Transverse colon (tissue), 4 donors: Measurements from ENCODE around the gene ATP9B. TPM values are rescaled to one million over a fixed set of nuclear protein-coding genes. Genes with fewer than 3 reads are reported as not detected.

ENCODE experiments used
- DNase-seq: peaks from one replicate; pipeline ENCODE4 v3.0.0-alpha.2; 2019
- H3K27ac ChIP-seq, 4 donors: fragments of 200-600 bp; sonication (generic); 2 replicates each; pipeline ENCODE4 v1.5.1; 2016 to 2018; ENCODE audit warnings: inconsistent platforms in 4 of 4
- H3K27me3 ChIP-seq: fragments of 200-600 bp; sonication (generic); 2 replicates; pipeline ENCODE4 v1.5.1; 2017; ENCODE audit warnings: inconsistent platforms
- H3K36me3 ChIP-seq, 4 donors: fragments of 200-600 bp; sonication (generic); 2 replicates each; pipeline ENCODE4 v1.5.1; 2017 to 2019; ENCODE audit warnings: inconsistent platforms in 4 of 4
- H3K4me1 ChIP-seq, 4 donors: fragments of 200-600 bp; sonication (generic); 2 replicates each; pipeline ENCODE4 v1.5.1; 2017 to 2020; ENCODE audit warnings: inconsistent platforms in 4 of 4
- H3K4me3 ChIP-seq, 4 donors: fragments of 200-600 bp; sonication (generic); 1 replicate in 1 of 4; 2 replicates in 3 of 4; pipeline versions ENCODE4 v1.5.1 to v1.6.1; 2017 to 2019; ENCODE audit warnings: inconsistent platforms in 4 of 4
- H3K9me3 ChIP-seq, 2 donors: fragments of 200-600 bp; sonication (generic); 2 replicates each; pipeline ENCODE4 v1.5.1; 2017 to 2019; ENCODE audit warnings: inconsistent platforms in 2 of 2
- EP300 ChIP-seq: sonication (generic); formaldehyde crosslinking; IDR thresholded peaks from one replicate; pipeline ENCODE4 v1.6.1; 2017; ENCODE audit warnings: antibody characterized with exemption, low read depth
- POLR2A ChIP-seq: fragments of 450-650 bp; IDR thresholded peaks from one replicate; pipeline ENCODE4 v1.6.1; 2016; ENCODE audit warnings: antibody characterized with exemption, mild to moderate bottlenecking, moderate library complexity
- POLR2AphosphoS5 ChIP-seq, 3 donors: sonication (generic); formaldehyde crosslinking; IDR thresholded peaks; one replicate each; pipeline ENCODE4 v1.6.1; 2016; ENCODE audit warnings: antibody characterized with exemption in 3 of 3
- WGBS, 2 donors: methylation state at CpG; one replicate each; pipeline ENCODE4 v1.1.5; 2018; ENCODE audit warnings: low coverage in 1 of 2; 5-methylcytosine and 5-hydroxymethylcytosine counted together
- in situ Hi-C, 4 donors: fragments of 200-750 bp; cut with MboI; loops; one replicate each; pipeline versions ENCODE4 v1.15.0 to v1.15.1; 2017; ENCODE audit warnings: low sequenced_read_pairs in 3 of 4, low pct_ligation_motif_present in 1 of 4, low pct_unique_long_range_greater_than_20kb in 1 of 4
- intact Hi-C: fragments of 100-400 bp; cut with DNase I; formaldehyde crosslinking; loops from one replicate; pipeline ENCODE4 v1.15.1; 2023; ENCODE audit warnings: low total_unique reads
- total RNA-seq, 4 donors: library from RNA; depleted of rRNA; stranded (reverse); fragments of >200 nt; gene quantifications; one replicate each; pipeline ENCODE4 v1.1.0, GENCODE V29; 2016
- TF ChIP-seq, protein P1 (sequence below), 5 experiments: fragments of 200-600 bp in 3 of 5; fragments of 450-650 bp in 2 of 5; sonication (generic) in 3 of 5; IDR thresholded peaks; 1 replicate in 2 of 5; 2 replicates in 3 of 5; pipeline ENCODE4 v1.5.1; 2016 to 2017; ENCODE audit warnings: antibody characterized with exemption in 5 of 5, inconsistent platforms in 3 of 5, mild to moderate bottlenecking in 2 of 5, moderate library complexity in 1 of 5

ATP9B gene
- total RNA-seq, 4 donors from 2014 or later = 36.3 to 70.3 (median 41.6) TPM

DNA sequence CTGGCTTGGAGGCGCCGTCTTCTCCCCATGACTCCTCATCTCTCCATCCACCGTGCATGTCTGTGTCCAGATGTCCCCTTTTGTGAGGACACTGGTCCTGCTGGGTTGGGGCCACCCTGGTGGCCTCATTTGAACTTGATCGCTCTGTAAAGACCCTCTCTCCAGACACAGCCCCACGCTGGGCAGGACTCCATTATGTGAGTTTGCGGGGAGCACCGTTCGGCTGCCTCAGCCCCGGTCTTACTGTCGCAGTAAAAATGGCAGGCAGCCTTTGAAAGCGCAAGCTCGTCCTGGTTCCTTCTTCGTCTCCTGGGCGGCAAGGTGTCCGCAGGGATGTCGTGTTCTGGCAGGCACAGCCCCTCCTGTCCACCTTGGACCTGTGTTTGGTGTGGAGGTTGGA, 344.2 kb downstream of the ATP9B start:
- Histone ChIP-seq H3K27ac (no peak overlapping the region), H3K27me3 (no peaks in the 10 kb centered on the region), H3K4me3 (no peak overlapping the region), H3K9me3 (no peaks in the 10 kb centered on the region), H3K36me3 (no peaks in the 10 kb centered on the region), H3K4me1 (peaks cover 0 to 2% (median 0%) of the 10 kb centered on the region in 4 donors)
- TF ChIP-seq, protein P1, sequence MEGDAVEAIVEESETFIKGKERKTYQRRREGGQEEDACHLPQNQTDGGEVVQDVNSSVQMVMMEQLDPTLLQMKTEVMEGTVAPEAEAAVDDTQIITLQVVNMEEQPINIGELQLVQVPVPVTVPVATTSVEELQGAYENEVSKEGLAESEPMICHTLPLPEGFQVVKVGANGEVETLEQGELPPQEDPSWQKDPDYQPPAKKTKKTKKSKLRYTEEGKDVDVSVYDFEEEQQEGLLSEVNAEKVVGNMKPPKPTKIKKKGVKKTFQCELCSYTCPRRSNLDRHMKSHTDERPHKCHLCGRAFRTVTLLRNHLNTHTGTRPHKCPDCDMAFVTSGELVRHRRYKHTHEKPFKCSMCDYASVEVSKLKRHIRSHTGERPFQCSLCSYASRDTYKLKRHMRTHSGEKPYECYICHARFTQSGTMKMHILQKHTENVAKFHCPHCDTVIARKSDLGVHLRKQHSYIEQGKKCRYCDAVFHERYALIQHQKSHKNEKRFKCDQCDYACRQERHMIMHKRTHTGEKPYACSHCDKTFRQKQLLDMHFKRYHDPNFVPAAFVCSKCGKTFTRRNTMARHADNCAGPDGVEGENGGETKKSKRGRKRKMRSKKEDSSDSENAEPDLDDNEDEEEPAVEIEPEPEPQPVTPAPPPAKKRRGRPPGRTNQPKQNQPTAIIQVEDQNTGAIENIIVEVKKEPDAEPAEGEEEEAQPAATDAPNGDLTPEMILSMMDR (IDR thresholded peaks at IDR 0.05) = no peak
- TF ChIP-seq EP300 (no peak), POLR2A (no peak), POLR2AphosphoS5 (IDR thresholded peaks at IDR 0.05) (no peak)
- DNase-seq = no peak
- in situ Hi-C loops = no loop called here
- intact Hi-C loops = no loop called here
- WGBS, 2 donors = 94 to 100% methylated on average over 4 to 16 of the region's 16 CpGs

DNA sequence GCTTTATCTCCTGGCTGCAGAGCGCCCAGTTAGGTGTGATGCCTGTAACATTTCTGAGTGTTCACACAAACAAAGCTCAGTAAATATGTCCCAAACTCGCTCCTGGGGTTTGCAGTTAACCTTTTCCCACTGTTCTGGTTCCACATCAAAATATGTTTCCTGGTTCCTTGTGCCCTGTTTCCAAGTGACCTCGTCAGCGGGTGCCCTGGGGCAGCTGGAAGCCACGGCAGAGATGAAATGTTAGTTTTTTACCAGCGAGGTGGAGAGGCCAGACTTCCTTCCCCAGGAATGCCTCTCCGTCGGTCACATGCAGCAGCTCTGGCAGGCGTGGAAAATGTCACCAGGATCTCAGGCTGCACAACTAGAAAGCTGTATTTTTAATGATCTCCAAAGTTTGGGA, 344.7 kb downstream of the ATP9B start:
- intact Hi-C loops (no loop called here), in situ Hi-C loops (no loop called here)
- no peak overlapping the region for H3K4me3 ChIP-seq
- H3K9me3 ChIP-seq = no peaks in the 10 kb centered on the region
- WGBS, 2 donors = 56 to 68% methylated on average over 8 to 9 of the region's 9 CpGs
- no peaks in the 10 kb centered on the region for H3K36me3 ChIP-seq
- TF ChIP-seq, protein P1 (IDR thresholded peaks at IDR 0.05) = no peak
- TF ChIP-seq POLR2AphosphoS5 (IDR thresholded peaks at IDR 0.05) (no peak), POLR2A (no peak), EP300 (no peak)
- no peaks in the 10 kb centered on the region for H3K27me3 ChIP-seq
- DNase-seq = no peak
- H3K27ac ChIP-seq = no peak overlapping the region
- peaks cover 0 to 6% (median 0%) of the 10 kb centered on the region in 4 donors for H3K4me1 ChIP-seq

DNA sequence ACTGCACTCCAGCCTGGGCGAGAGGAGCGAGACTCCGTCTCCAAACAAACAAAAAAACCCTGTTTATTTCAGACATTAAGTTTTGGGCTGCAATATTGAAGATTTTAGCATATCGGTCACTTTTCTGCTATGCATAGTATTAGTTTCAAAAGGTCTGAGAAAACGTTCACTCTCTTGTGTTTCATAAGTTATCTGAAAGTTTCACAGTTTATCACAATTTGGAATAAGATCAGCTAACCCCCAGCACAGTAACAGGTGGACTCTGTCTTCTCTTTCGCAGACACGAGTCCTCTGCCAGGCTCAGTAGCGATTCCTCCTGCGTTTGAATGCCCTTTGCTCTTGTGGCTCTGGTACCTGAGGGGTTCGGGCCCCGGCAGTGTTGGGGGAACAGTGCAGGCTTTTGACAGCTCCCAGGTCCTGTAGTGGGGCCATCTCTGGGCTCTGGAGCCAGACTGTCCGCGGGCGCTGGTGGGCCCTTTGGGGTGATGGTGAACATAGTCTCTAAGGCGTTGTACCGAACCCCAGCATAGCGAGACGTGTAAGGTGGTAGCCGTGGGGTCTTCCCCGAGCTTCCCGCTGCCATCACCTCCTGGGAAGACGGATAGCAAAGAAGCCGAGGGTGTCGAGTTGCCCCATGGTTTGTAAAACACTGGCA, 347.0 kb downstream of the ATP9B start:
- Histone ChIP-seq H3K4me1 (peaks cover 0 to 6% (median 0%) of the 10 kb centered on the region in 4 donors), H3K9me3 (no peaks in the 10 kb centered on the region), H3K27ac (no peak overlapping the region), H3K36me3 (no peaks in the 10 kb centered on the region), H3K27me3 (no peaks in the 10 kb centered on the region), H3K4me3 (no peak overlapping the region)
- intact Hi-C loops (no loop called here), in situ Hi-C loops (no loop called here)
- WGBS, 2 donors = 83 to 87% methylated on average over 4 to 24 of the region's 24 CpGs
- DNase-seq = no peak
- TF ChIP-seq EP300 = no peak
- TF ChIP-seq, protein P1 (IDR thresholded peaks at IDR 0.05) = no peak
- no peak for TF ChIP-seq POLR2AphosphoS5 (IDR thresholded peaks at IDR 0.05)
- no peak for TF ChIP-seq POLR2A

DNA sequence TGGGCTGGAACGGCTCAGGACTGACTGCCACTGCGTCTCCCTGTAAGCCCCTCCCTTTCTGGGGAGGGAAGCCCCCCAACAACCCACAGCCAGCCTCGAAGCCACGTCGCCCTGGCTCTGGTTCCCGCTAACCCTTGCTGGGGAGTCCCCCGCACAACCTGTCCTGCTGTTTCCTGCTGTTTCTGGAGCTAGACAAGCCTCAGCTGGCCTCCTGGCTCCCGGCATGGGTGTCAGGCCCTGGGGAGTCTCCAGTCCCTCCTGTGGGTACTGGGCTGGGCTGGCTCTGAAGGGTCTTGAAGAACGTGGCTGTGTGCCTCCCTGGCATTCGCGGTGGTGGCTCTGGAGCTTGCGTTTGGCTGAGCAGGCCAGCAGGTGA, 347.5 kb downstream of the ATP9B start:
- WGBS, 2 donors = 85% methylated on average over 12 of the region's 12 CpGs; no CpG with 5 or more reads in 1 of the 2 donors
- DNase-seq = no peak
- H3K27ac ChIP-seq = no peak overlapping the region
- H3K4me3 ChIP-seq = no peak overlapping the region
- H3K27me3 ChIP-seq = no peaks in the 10 kb centered on the region
- in situ Hi-C loops (no loop called here), intact Hi-C loops (no loop called here)
- TF ChIP-seq POLR2AphosphoS5 (IDR thresholded peaks at IDR 0.05) = no peak
- TF ChIP-seq POLR2A = no peak
- no peak for TF ChIP-seq EP300
- TF ChIP-seq, protein P1 (IDR thresholded peaks at IDR 0.05) = no peak
- peaks cover 0 to 6% (median 0%) of the 10 kb centered on the region in 4 donors for H3K4me1 ChIP-seq
- H3K36me3 ChIP-seq = no peaks in the 10 kb centered on the region
- H3K9me3 ChIP-seq = no peaks in the 10 kb centered on the region
